HCT116 (cell line): Measurements from ENCODE around the gene GAB2. TPM values are rescaled to one million over a fixed set of nuclear protein-coding genes. Genes with fewer than 3 reads are reported as not detected.

ENCODE experiments used
- ATAC-seq: fragments of 200-7000 bp; cut with Tn5 transposase; 2 replicates; pipeline ENCODE4 v1.9.1; 2020; ENCODE audit warnings: mild to moderate bottlenecking, moderate library complexity
- BruUV-seq: library from RNA; stranded (reverse); fragments of 400-500 nt; replicated peaks from 2 replicates; lab custom pipeline; 2021; lab: Mats Ljungman, UMichigan
- CTCF ChIA-PET: fragments of 300-600 bp; sonication (Branson Sonifier 250); formaldehyde crosslinking; loops from one replicate; lab custom pipeline; 2021; ENCODE audit warnings: antibody characterized with exemption; lab: Charles Lee
- POLR2A ChIA-PET: fragments of 300-600, 350-600 bp; sonication (Branson Sonifier 250); formaldehyde crosslinking; loops from one replicate; lab custom pipeline; 2021; ENCODE audit warnings: antibody characterized with exemption; lab: Charles Lee
- RAD21 ChIA-PET, 2 experiments: fragments of 300-600 bp; sonication (Branson Sonifier 250); formaldehyde crosslinking; loops; one replicate each; lab custom pipeline; 2023; ENCODE audit warnings: low total read pairs in 2 of 2; ENCODE audit not compliant: uncharacterized antibody in 2 of 2, unreplicated experiment in 2 of 2, low non-redundant PET in 1 of 2; lab: Charles Lee
- DNase-seq: peaks from one replicate; pipeline ENCODE4 v3.0.0-alpha.2; 2010; ENCODE audit warnings: low read depth, low spot score
- H2AFZ ChIP-seq: fragments of 200-600 bp; shearing (Covaris generic), sonication (generic); 2 replicates; pipeline ENCODE4 v1.6.1; 2017; ENCODE audit warnings: low read depth, mixed run types, mixed read lengths, antibody characterized with exemption, low read length; ENCODE audit not compliant: poor library complexity, severe bottlenecking
- H3K27ac ChIP-seq: 2 replicates; pipeline ENCODE4 v1.5.1; 2012; ENCODE audit warnings: low read depth, low read length
- H3K27me3 ChIP-seq: fragments of 200-600 bp; sonication (generic); 2 replicates; pipeline ENCODE4 v1.6.1; 2016; ENCODE audit warnings: mixed run types, low read length, mixed read lengths; ENCODE audit not compliant: insufficient read depth
- H3K36me3 ChIP-seq, 2 experiments: fragments of 200-500 bp in 1 of 2; fragments of 200-600 bp in 1 of 2; sonication (Bioruptor generic) in 1 of 2; sonication (generic) in 1 of 2; 2 replicates each; pipeline versions ENCODE4 v1.5.1 to v1.6.1; 2014 to 2016; ENCODE audit warnings: low read length in 2 of 2, inconsistent platforms in 1 of 2, mixed read lengths in 1 of 2, mixed run types in 1 of 2; ENCODE audit not compliant: insufficient read depth in 2 of 2, control insufficient read depth in 1 of 2
- H3K4me1 ChIP-seq, 2 experiments: fragments of 200-600 bp in 1 of 2; sonication (generic) in 1 of 2; 2 replicates each; pipeline versions ENCODE4 v1.5.1 to v1.6.1; 2012 to 2017; ENCODE audit warnings: low read length in 2 of 2, inconsistent platforms in 1 of 2, mild to moderate bottlenecking in 1 of 2, mixed read lengths in 1 of 2, mixed run types in 1 of 2, moderate library complexity in 1 of 2; ENCODE audit not compliant: insufficient read depth in 2 of 2, control insufficient read depth in 1 of 2
- H3K4me2 ChIP-seq: fragments of 200-600 bp; sonication (generic); 2 replicates; pipeline ENCODE4 v1.6.1; 2017; ENCODE audit warnings: mixed run types, low read length, mixed read lengths
- H3K4me3 ChIP-seq, 2 experiments: fragments of 200-600 bp in 1 of 2; sonication (generic) in 1 of 2; replicated peaks in 1 of 2; 2 replicates each; pipeline ENCODE4 v1.5.1; 2011 to 2016; ENCODE audit warnings: low read length in 2 of 2, control low read depth in 1 of 2, low read depth in 1 of 2, mild to moderate bottlenecking in 1 of 2, mixed read lengths in 1 of 2, mixed run types in 1 of 2
- H3K79me2 ChIP-seq: fragments of 200-600 bp; sonication (generic); 2 replicates; pipeline ENCODE4 v1.6.1; 2017; ENCODE audit warnings: mild to moderate bottlenecking, mixed run types, low read length, moderate library complexity, mixed read lengths; ENCODE audit not compliant: insufficient read depth
- H3K9ac ChIP-seq: fragments of 200-600 bp; sonication (generic); 2 replicates; pipeline ENCODE4 v1.6.1; 2016; ENCODE audit warnings: low read length, mixed read lengths
- H3K9me2 ChIP-seq: fragments of 200-600 bp; sonication (generic), shearing (Covaris generic); 2 replicates; pipeline ENCODE4 v1.6.1; 2017; ENCODE audit warnings: mixed run types, mild to moderate bottlenecking, moderate library complexity; ENCODE audit not compliant: insufficient read depth
- H3K9me3 ChIP-seq, 2 experiments: fragments of 200-500 bp in 1 of 2; fragments of 200-600 bp in 1 of 2; sonication (Bioruptor generic) in 1 of 2; sonication (generic) in 1 of 2; 2 replicates each; pipeline ENCODE4 v1.6.1; 2014 to 2017; ENCODE audit warnings: low read length in 2 of 2, mixed read lengths in 2 of 2, inconsistent platforms in 1 of 2, low read depth in 1 of 2, mild to moderate bottlenecking in 1 of 2, mixed run types in 1 of 2, moderate library complexity in 1 of 2; ENCODE audit not compliant: control insufficient read depth in 1 of 2, insufficient read depth in 1 of 2
- H4K20me1 ChIP-seq: fragments of 200-600 bp; sonication (generic), shearing (Covaris generic); 2 replicates; pipeline ENCODE4 v1.6.1; 2017; ENCODE audit warnings: mixed run types, mild to moderate bottlenecking, moderate library complexity; ENCODE audit not compliant: insufficient read depth
- CBX3 ChIP-seq: IDR thresholded peaks from 2 replicates; pipeline ENCODE4 v1.6.1; 2012; ENCODE audit warnings: low read depth
- EGR1 ChIP-seq: IDR thresholded peaks from 2 replicates; pipeline ENCODE4 v1.6.1; 2012; ENCODE audit warnings: low read depth
- ELF1 ChIP-seq: IDR thresholded peaks from 2 replicates; pipeline ENCODE4 v1.6.1; 2012; ENCODE audit warnings: low read depth, borderline replicate concordance
- JUND ChIP-seq: IDR thresholded peaks from 2 replicates; pipeline ENCODE4 v1.6.1; 2012
- POLR2A ChIP-seq: IDR thresholded peaks from 2 replicates; pipeline ENCODE4 v1.7.0; 2011; ENCODE audit warnings: borderline replicate concordance; ENCODE audit not compliant: insufficient read depth, insufficient read length; ENCODE audit errors: extremely low read depth
- POLR2AphosphoS5 ChIP-seq: IDR thresholded peaks from 2 replicates; pipeline ENCODE4 v1.6.1; 2011; ENCODE audit warnings: mild to moderate bottlenecking, low read depth, low read length, moderate library complexity
- YY1 ChIP-seq: IDR thresholded peaks from 2 replicates; pipeline ENCODE4 v1.6.1; 2011; ENCODE audit warnings: low read length, low read depth, moderate library complexity, mild to moderate bottlenecking; ENCODE audit not compliant: insufficient replicate concordance; ENCODE audit errors: extremely low read depth
- ZNF274 ChIP-seq: fragments of 200-500 bp; sonication (Bioruptor generic); IDR thresholded peaks from 2 replicates; pipeline ENCODE4 v1.6.1; 2014; ENCODE audit warnings: mild to moderate bottlenecking, low read depth, low read length, inconsistent platforms
- intact Hi-C: fragments of 100-400 bp; cut with micrococcal nuclease; formaldehyde crosslinking; loops from 2 replicates; pipeline ENCODE4 v1.10.0; 2022
- total RNA-seq: library from RNA; stranded (reverse); gene quantifications from one replicate; pipeline ENCODE4 v1.2.1, GENCODE V29; 2021; ENCODE audit not compliant: unreplicated experiment

The GAB2 gene
- total RNA-seq, 1 experiment from 2014 or later, result 1.9 TPM

- TF ChIP-seq POLR2A (no peak), ZNF274 (no peak), YY1 (no peak), JUND (no peak), EGR1 (no peak), POLR2AphosphoS5 (no peak), CBX3 (no peak)
- ATAC-seq, result no peak
- POLR2A ChIA-PET, result no interaction called here
Measured at GRCh38 chr11:78261828-78262227, 155.8 kb downstream of the GAB2 start.

GRCh38 chr11:78261367-78261766 is 156.3 kb downstream of the GAB2 start:
- no peak overlapping the region for H3K27ac ChIP-seq
- no TSS peak for BruUV-seq
- H3K4me2 ChIP-seq, result no peak overlapping the region
- ChIA-PET RAD21 (no interaction called here), POLR2A (no interaction called here), CTCF (no interaction called here)
- H2AFZ ChIP-seq, result no peak overlapping the region
- no peaks in the 10 kb centered on the region for H3K9me3 ChIP-seq
- DNase-seq (no peak), ATAC-seq (no peak)
- TF ChIP-seq ELF1, result no peak
- no peak overlapping the region for H3K9ac ChIP-seq
- no peaks in the 10 kb centered on the region for H4K20me1 ChIP-seq
- H3K79me2 ChIP-seq, result no peaks in the 10 kb centered on the region
- intact Hi-C loops, result no loop called here
- no peak overlapping the region for H3K4me3 ChIP-seq
- no peaks in the 10 kb centered on the region for H3K27me3 ChIP-seq
- H3K4me1 ChIP-seq, result no peaks in the 10 kb centered on the region
- H3K36me3 ChIP-seq, result no peaks in the 10 kb centered on the region
- no peaks in the 10 kb centered on the region for H3K9me2 ChIP-seq

More at GRCh38 chr11:78261828-78262227, 155.8 kb downstream of the GAB2 start:
- ChIA-PET CTCF (no interaction called here), RAD21 (no interaction called here)
- Histone ChIP-seq H3K9ac (no peak overlapping the region), H3K4me2 (no peak overlapping the region), H3K9me3 (no peaks in the 10 kb centered on the region), H3K4me3 (no peak overlapping the region), H3K27me3 (no peaks in the 10 kb centered on the region), H4K20me1 (no peaks in the 10 kb centered on the region), H3K4me1 (no peaks in the 10 kb centered on the region), H3K9me2 (no peaks in the 10 kb centered on the region), H3K36me3 (no peaks in the 10 kb centered on the region), H2AFZ (no peak overlapping the region), H3K27ac (no peak overlapping the region), H3K79me2 (no peaks in the 10 kb centered on the region)
- no TSS peak for BruUV-seq
- intact Hi-C loops, result no loop called here
- DNase-seq, result no peak
